Raji (cell line): ENCODE results near the gene KLHL14.

Experiments
- POLR2A ChIP-seq: IDR thresholded peaks from 2 replicates; pipeline ENCODE4 v1.6.1; 2011; ENCODE audit warnings: low read depth, low read length, control low read depth; ENCODE audit not compliant: insufficient read depth

The KLHL14 gene

GRCh38 chr18:32772581-32773381 is at the start of gene KLHL14:
KLHL14 (minus strand) TSS chr18:32773023; CDS start chr18:32770591, 2,432 bp downstream.
- TF ChIP-seq POLR2A: no peak

GRCh38 chr18:32822197-32822596 is 49.4 kb upstream of the KLHL14 start:
- TF ChIP-seq POLR2A: no peak

- TF ChIP-seq POLR2A: no peak
Observed at GRCh38 chr18:32815881-32816280, 43.1 kb upstream of the KLHL14 start.

- TF ChIP-seq POLR2A: no peak
Observed at GRCh38 chr18:32812342-32812741, 39.5 kb upstream of the KLHL14 start.

- no peak for TF ChIP-seq POLR2A
Observed at GRCh38 chr18:32810314-32810713, 37.5 kb upstream of the KLHL14 start.

GRCh38 chr18:32805354-32805753 is 32.5 kb upstream of the KLHL14 start:
- no peak for TF ChIP-seq POLR2A

GRCh38 chr18:32804134-32804888 is 31.5 kb upstream of the KLHL14 start:
- no peak for TF ChIP-seq POLR2A

GRCh38 chr18:32803568-32803967 is 30.7 kb upstream of the KLHL14 start:
- TF ChIP-seq POLR2A: no peak

- TF ChIP-seq POLR2A: no peak
Observed at GRCh38 chr18:32802591-32803451, 30.0 kb upstream of the KLHL14 start.

- TF ChIP-seq POLR2A: no peak
Observed at GRCh38 chr18:32801228-32801627, 28.4 kb upstream of the KLHL14 start.

- no peak for TF ChIP-seq POLR2A
Observed at GRCh38 chr18:32798209-32798960, 25.6 kb upstream of the KLHL14 start.

GRCh38 chr18:32779010-32779409 is 6.2 kb upstream of the KLHL14 start:
- TF ChIP-seq POLR2A: no peak

GRCh38 chr18:32777049-32777448 is 4.2 kb upstream of the KLHL14 start:
- TF ChIP-seq POLR2A: no peak

- TF ChIP-seq POLR2A: no peak
Observed at GRCh38 chr18:32776561-32776960, 3.7 kb upstream of the KLHL14 start.

GRCh38 chr18:32775628-32776027 is 2.8 kb upstream of the KLHL14 start:
- no peak for TF ChIP-seq POLR2A
